Keratinocyte (primary cell): Measurements from ENCODE around the gene KCND2.

Experiments used
- CTCF ChIP-seq, 3 experiments: IDR thresholded peaks in 1 of 3; conservative IDR thresholded peaks in 1 of 3; optimal IDR thresholded peaks in 1 of 3; 2 replicates in 2 of 3; 3 replicates in 1 of 3; pipeline versions ENCODE3 to v1.5.1; 2011; ENCODE audit warnings: low read length in 3 of 3, mild to moderate bottlenecking in 3 of 3, moderate library complexity in 2 of 3, control low read depth in 1 of 3, inconsistent platforms in 1 of 3; ENCODE audit not compliant: insufficient read depth in 2 of 3; ENCODE audit errors: extremely low read depth in 1 of 3
- EZH2 ChIP-seq: IDR thresholded peaks from one replicate; pipeline ENCODE4 v1.6.1; 2012; ENCODE audit warnings: inconsistent platforms, mild to moderate bottlenecking, low read length, moderate library complexity

- no peak for TF ChIP-seq CTCF (optimal IDR thresholded peaks at IDR 0.05 in 1 of 3, IDR thresholded peaks at IDR 0.05 in 1 of 3, conservative IDR thresholded peaks at IDR 0.05 in 1 of 3; ENCODE audit: extremely low read depth in 1 of 3, insufficient read depth in 2 of 3, low read length in 3 of 3)
- TF ChIP-seq EZH2, result no peak
These were observed 524.2 kb downstream of the KCND2 start for GRCh38 chr7:120797026-120797645.
